ENCODE results near the gene KIF16B.
A peak's percentile ranks its signal among the peaks of the same experiment; 100 is the strongest.
"Not testable (repeated sequence)": the region's sequence is repeated elsewhere in the genome, so short reads cannot be mapped to it uniquely, and the experiment has no call there.

The KIF16B gene
- long read RNA-seq, donor 1, partial matches to known transcripts, result 6 of 6 reads
- long read RNA-seq, donor 1, other reads (novel, unspliced or antisense), result 0 of 6 reads
- long read RNA-seq, donor 2, full-length matches to known transcripts, result 1 of 1 reads
- long read RNA-seq, donor 2, partial matches to known transcripts, result 0 of 1 reads
- long read RNA-seq, donor 2, other reads (novel, unspliced or antisense), result 0 of 1 reads
- long read RNA-seq, donor 3, result 0 reads
- long read RNA-seq, donor 4, partial matches to known transcripts, result 6 of 6 reads
- long read RNA-seq, donor 4, other reads (novel, unspliced or antisense), result 0 of 6 reads
- long read RNA-seq, donor 5, result 0 reads
- long read RNA-seq, donor 6, result 0 reads
- long read RNA-seq, donor 7, result 0 reads
- long read RNA-seq, donor 8, result 0 reads

GRCh38 chr20:16573001-16573965 is at the start of gene KIF16B:
TSS of gene KIF16B (minus strand) at chr20:16573448. CDS start at chr20:16573275, 173 bp downstream.
- DNase-seq, result peak; percentile 93

GRCh38 chr20:16622501-16622900 is 49.3 kb upstream of the KIF16B start:
- DNase-seq, result no peak

GRCh38 chr20:16621435-16622141 is 48.3 kb upstream of the KIF16B start:
- no peak for DNase-seq

GRCh38 chr20:16620961-16621360 is 47.7 kb upstream of the KIF16B start:
- no peak for DNase-seq

GRCh38 chr20:16619953-16620352 is 46.7 kb upstream of the KIF16B start:
- DNase-seq, result no peak

GRCh38 chr20:16617056-16617455 is 43.8 kb upstream of the KIF16B start:
- no peak for DNase-seq

- no peak for DNase-seq
Measured at GRCh38 chr20:16616317-16616716, 43.1 kb upstream of the KIF16B start.

- no peak for DNase-seq
Measured at GRCh38 chr20:16615199-16615598, 42.0 kb upstream of the KIF16B start.

- DNase-seq, result no peak
Measured at GRCh38 chr20:16613954-16614353, 40.7 kb upstream of the KIF16B start.

- DNase-seq, result no peak
Measured at GRCh38 chr20:16612706-16613105, 39.5 kb upstream of the KIF16B start.

- no peak for DNase-seq
Measured at GRCh38 chr20:16611817-16612216, 38.6 kb upstream of the KIF16B start.

GRCh38 chr20:16609066-16609465 is 35.8 kb upstream of the KIF16B start:
- no peak for DNase-seq

GRCh38 chr20:16608277-16608650 is 35.0 kb upstream of the KIF16B start:
- DNase-seq, result no peak

GRCh38 chr20:16607364-16608276 is 34.4 kb upstream of the KIF16B start:
- DNase-seq, result peak; percentile 28

- no peak for DNase-seq
Measured at GRCh38 chr20:16606468-16607070, 33.3 kb upstream of the KIF16B start.

- no peak for DNase-seq
Measured at GRCh38 chr20:16601047-16601446, 27.8 kb upstream of the KIF16B start.

GRCh38 chr20:16599257-16599656 is 26.0 kb upstream of the KIF16B start:
- no peak for DNase-seq

GRCh38 chr20:16596991-16597390 is 23.7 kb upstream of the KIF16B start:
- no peak for DNase-seq

- DNase-seq, result not testable (repeated sequence)
Measured at GRCh38 chr20:16596404-16596803, 23.2 kb upstream of the KIF16B start.

GRCh38 chr20:16595376-16595775 is 22.1 kb upstream of the KIF16B start:
- no peak for DNase-seq

GRCh38 chr20:16590041-16590633 is 16.9 kb upstream of the KIF16B start:
- DNase-seq, result no peak

Measured in right kidney (tissue), 9 donors.